ENCODE data around the gene RSPH3. TPM values are rescaled to one million over a fixed set of nuclear protein-coding genes. Genes with fewer than 3 reads are reported as not detected.
A peak's percentile ranks its signal among the peaks of the same experiment; 100 is the strongest.

The RSPH3 gene
- total and polyA plus RNA-seq, 2 of the 13 experiments (the other 11 are each of a cell fraction or from before 2014, with no cell fraction given): 1.3 to 3.5 TPM

- ATAC-seq: no peak
- H3K9me3 ChIP-seq (ENCODE audit: low read length): no peaks in the 10 kb centered on the region
- no peak overlapping the region for H3K4me2 ChIP-seq (ENCODE audit: low read depth, low read length)
- ChIA-PET POLR2A (no interaction called here), CTCF (ENCODE audit: low intra/inter-chr PET ratio, low total read pairs) (no interaction called here)
- H3K4me3 ChIP-seq (replicated peaks in 1 of 3; ENCODE audit: insufficient read depth in 1 of 3, low read depth in 2 of 3, low read length in 3 of 3): no peak overlapping the region
- no peaks in the 10 kb centered on the region for H4K20me1 ChIP-seq (ENCODE audit: insufficient read depth, low read length)
- H3K79me2 ChIP-seq (ENCODE audit: insufficient read depth, low read length): no peaks in the 10 kb centered on the region
- H3K36me3 ChIP-seq (replicated peaks in 1 of 2; ENCODE audit: control insufficient read depth in 1 of 2, insufficient read depth in 2 of 2, low read length in 2 of 2): no peaks in the 10 kb centered on the region
- intact Hi-C loops (cut with micrococcal nuclease; ENCODE audit: unreplicated experiment) (no loop called here), in situ Hi-C loops (cut with HindIII; ENCODE audit: extremely low pct_ligation_motif_present, low pct_unique_long_range_greater_than_20kb) (no loop called here)
- H3K9ac ChIP-seq (ENCODE audit: insufficient read depth, low read depth, low read length): no peak overlapping the region
- FAIRE-seq: no peak
- no peak overlapping the region for H2AFZ ChIP-seq (ENCODE audit: low read length)
- no peaks in the 10 kb centered on the region for H3K4me1 ChIP-seq (ENCODE audit: insufficient read depth, low read length)
- peak; percentile 13 for DNase-seq (ENCODE audit: low spot score)
- TF ChIP-seq FOXK1 (CRISPR knock-in tag; IDR thresholded peaks at IDR 0.05; ENCODE audit: borderline replicate concordance, low read depth) (no peak), TGIF2 (CRISPR knock-in tag; IDR thresholded peaks at IDR 0.05) (no peak), CBX1 (IDR thresholded peaks at IDR 0.05; ENCODE audit: low read depth) (no peak), KLF9 (CRISPR knock-in tag; IDR thresholded peaks at IDR 0.05; ENCODE audit: low read depth) (no peak), FOSL2 (CRISPR knock-in tag; IDR thresholded peaks at IDR 0.05) (0 out of 2 replicates have a peak, but pooled peaks have one; percentile 10), ZNF569 (CRISPR knock-in tag; IDR thresholded peaks at IDR 0.05; ENCODE audit: borderline replicate concordance) (no peak), MIER2 (CRISPR knock-in tag; IDR thresholded peaks at IDR 0.05) (no peak), ZFAT (CRISPR knock-in tag; conservative IDR thresholded peaks at IDR 0.05) (no peak)
- H3K27me3 ChIP-seq (ENCODE audit: control insufficient read depth in 1 of 2, insufficient read depth in 2 of 2, low read length in 2 of 2): no peaks in the 10 kb centered on the region
- no TSS peak for BruUV-seq (replicated peaks)
- 14% methylated on average over 6 of the region's 6 CpGs for WGBS (ENCODE audit: low lambda C conversion rate)
- H3K27ac ChIP-seq (ENCODE audit: extremely low read length, insufficient read depth, low read length): no peak overlapping the region
These were observed 73.6 kb downstream of the RSPH3 start for GRCh38 chr6:158926414-158926813.

- intact Hi-C loops (cut with micrococcal nuclease; ENCODE audit: unreplicated experiment): no loop called here
- no peak overlapping the region for H2AFZ ChIP-seq (ENCODE audit: low read length)
These were observed 75.2 kb downstream of the RSPH3 start for GRCh38 chr6:158924499-158925455.

More at GRCh38 chr6:158924499-158925455, 75.2 kb downstream of the RSPH3 start:
- POLR2A ChIA-PET: interaction anchor here (0.5 kb wide), 1 partner anchor 83 kb away, joined by 4 read pairs; no protein-coding TSS in a partner anchor
- ATAC-seq: no peak
- WGBS (ENCODE audit: low lambda C conversion rate): 52% methylated on average over 4 of the region's 4 CpGs
- CTCF ChIA-PET (ENCODE audit: low intra/inter-chr PET ratio, low total read pairs): no interaction called here
- no peaks in the 10 kb centered on the region for H4K20me1 ChIP-seq (ENCODE audit: insufficient read depth, low read length)
- no peak overlapping the region for H3K4me2 ChIP-seq (ENCODE audit: low read depth, low read length)
- H3K4me1 ChIP-seq (ENCODE audit: insufficient read depth, low read length): no peaks in the 10 kb centered on the region
- H3K79me2 ChIP-seq (ENCODE audit: insufficient read depth, low read length): no peaks in the 10 kb centered on the region
- DNase-seq (ENCODE audit: low spot score): no peak
- no peak for TF ChIP-seq REPIN1 (CRISPR knock-in tag; IDR thresholded peaks at IDR 0.05; ENCODE audit: borderline replicate concordance, low read depth)
- peak; percentile 58 for TF ChIP-seq HNRNPK (IDR thresholded peaks at IDR 0.05; ENCODE audit: low read depth, low read length, poor library complexity, severe bottlenecking)
- no peak for TF ChIP-seq ZNF136 (CRISPR knock-in tag; IDR thresholded peaks at IDR 0.05; ENCODE audit: low read depth)
- TF ChIP-seq YY1 (IDR thresholded peaks at IDR 0.05; ENCODE audit: insufficient read depth, insufficient replicate concordance, low read depth, low read length): no peak
- H3K27me3 ChIP-seq (ENCODE audit: control insufficient read depth in 1 of 2, insufficient read depth in 2 of 2, low read length in 2 of 2): no peaks in the 10 kb centered on the region
- in situ Hi-C loops (cut with HindIII; ENCODE audit: extremely low pct_ligation_motif_present, low pct_unique_long_range_greater_than_20kb): no loop called here
- no peaks in the 10 kb centered on the region for H3K36me3 ChIP-seq (replicated peaks in 1 of 2; ENCODE audit: control insufficient read depth in 1 of 2, insufficient read depth in 2 of 2, low read length in 2 of 2)
- H3K4me3 ChIP-seq (replicated peaks in 1 of 3; ENCODE audit: insufficient read depth in 1 of 3, low read depth in 2 of 3, low read length in 3 of 3): no peak overlapping the region
- no peaks in the 10 kb centered on the region for H3K9me3 ChIP-seq (ENCODE audit: low read length)
- BruUV-seq (replicated peaks): no TSS peak
- H3K9ac ChIP-seq (ENCODE audit: insufficient read depth, low read depth, low read length): no peak overlapping the region
- FAIRE-seq: no peak
- H3K27ac ChIP-seq (ENCODE audit: extremely low read length, insufficient read depth, low read length): no peak overlapping the region
